ENCODE results near the gene JADE2.

GRCh38 chr5:134560698-134561097 is 35.2 kb downstream of the JADE2 start:
- TF ChIP-seq, protein P1, sequence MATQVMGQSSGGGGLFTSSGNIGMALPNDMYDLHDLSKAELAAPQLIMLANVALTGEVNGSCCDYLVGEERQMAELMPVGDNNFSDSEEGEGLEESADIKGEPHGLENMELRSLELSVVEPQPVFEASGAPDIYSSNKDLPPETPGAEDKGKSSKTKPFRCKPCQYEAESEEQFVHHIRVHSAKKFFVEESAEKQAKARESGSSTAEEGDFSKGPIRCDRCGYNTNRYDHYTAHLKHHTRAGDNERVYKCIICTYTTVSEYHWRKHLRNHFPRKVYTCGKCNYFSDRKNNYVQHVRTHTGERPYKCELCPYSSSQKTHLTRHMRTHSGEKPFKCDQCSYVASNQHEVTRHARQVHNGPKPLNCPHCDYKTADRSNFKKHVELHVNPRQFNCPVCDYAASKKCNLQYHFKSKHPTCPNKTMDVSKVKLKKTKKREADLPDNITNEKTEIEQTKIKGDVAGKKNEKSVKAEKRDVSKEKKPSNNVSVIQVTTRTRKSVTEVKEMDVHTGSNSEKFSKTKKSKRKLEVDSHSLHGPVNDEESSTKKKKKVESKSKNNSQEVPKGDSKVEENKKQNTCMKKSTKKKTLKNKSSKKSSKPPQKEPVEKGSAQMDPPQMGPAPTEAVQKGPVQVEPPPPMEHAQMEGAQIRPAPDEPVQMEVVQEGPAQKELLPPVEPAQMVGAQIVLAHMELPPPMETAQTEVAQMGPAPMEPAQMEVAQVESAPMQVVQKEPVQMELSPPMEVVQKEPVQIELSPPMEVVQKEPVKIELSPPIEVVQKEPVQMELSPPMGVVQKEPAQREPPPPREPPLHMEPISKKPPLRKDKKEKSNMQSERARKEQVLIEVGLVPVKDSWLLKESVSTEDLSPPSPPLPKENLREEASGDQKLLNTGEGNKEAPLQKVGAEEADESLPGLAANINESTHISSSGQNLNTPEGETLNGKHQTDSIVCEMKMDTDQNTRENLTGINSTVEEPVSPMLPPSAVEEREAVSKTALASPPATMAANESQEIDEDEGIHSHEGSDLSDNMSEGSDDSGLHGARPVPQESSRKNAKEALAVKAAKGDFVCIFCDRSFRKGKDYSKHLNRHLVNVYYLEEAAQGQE (IDR thresholded peaks at IDR 0.05) = no peak
- TF ChIP-seq, protein P2, sequence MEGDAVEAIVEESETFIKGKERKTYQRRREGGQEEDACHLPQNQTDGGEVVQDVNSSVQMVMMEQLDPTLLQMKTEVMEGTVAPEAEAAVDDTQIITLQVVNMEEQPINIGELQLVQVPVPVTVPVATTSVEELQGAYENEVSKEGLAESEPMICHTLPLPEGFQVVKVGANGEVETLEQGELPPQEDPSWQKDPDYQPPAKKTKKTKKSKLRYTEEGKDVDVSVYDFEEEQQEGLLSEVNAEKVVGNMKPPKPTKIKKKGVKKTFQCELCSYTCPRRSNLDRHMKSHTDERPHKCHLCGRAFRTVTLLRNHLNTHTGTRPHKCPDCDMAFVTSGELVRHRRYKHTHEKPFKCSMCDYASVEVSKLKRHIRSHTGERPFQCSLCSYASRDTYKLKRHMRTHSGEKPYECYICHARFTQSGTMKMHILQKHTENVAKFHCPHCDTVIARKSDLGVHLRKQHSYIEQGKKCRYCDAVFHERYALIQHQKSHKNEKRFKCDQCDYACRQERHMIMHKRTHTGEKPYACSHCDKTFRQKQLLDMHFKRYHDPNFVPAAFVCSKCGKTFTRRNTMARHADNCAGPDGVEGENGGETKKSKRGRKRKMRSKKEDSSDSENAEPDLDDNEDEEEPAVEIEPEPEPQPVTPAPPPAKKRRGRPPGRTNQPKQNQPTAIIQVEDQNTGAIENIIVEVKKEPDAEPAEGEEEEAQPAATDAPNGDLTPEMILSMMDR (IDR thresholded peaks at IDR 0.05; ENCODE audit: low read depth, low read length, missing input control) = no peak
- TF ChIP-seq TAF1 (conservative IDR thresholded peaks at IDR 0.05) (no peak), EGR1 (IDR thresholded peaks at IDR 0.05; ENCODE audit: low read depth in 2 of 2) (no peak), SP1 (IDR thresholded peaks at IDR 0.05) (no peak), ZBTB33 (IDR thresholded peaks at IDR 0.05) (no peak), RAD21 (IDR thresholded peaks at IDR 0.05) (no peak), NR2F2 (IDR thresholded peaks at IDR 0.05) (no peak), FOXA1 (IDR thresholded peaks at IDR 0.05) (no peak)

Measured in liver (tissue), 3 donors.